Measurements from ENCODE around the gene TMEM39B.

DNA sequence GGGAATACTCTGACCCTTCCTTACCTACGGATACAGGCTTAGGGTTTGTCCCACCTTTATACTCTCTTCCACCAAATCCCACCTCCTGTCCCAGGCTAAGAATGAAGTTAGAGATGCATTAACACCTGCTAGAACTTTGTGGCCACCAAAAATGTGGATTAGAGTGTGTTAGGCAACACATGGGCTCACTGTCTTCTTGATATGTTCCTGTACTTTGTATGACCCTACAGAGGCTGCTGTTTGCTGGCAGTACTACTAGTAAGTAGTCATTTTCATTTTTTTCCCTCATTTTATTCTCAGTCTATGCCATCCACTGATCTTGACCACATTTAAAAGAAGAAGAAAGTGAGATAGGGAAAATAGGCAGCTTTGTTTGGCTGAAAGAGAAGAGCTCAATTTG is 21.0 kb upstream of the TMEM39B start:
- TF ChIP-seq CTCF (IDR thresholded peaks at IDR 0.05 in 8 of 11, conservative IDR thresholded peaks at IDR 0.05 in 3 of 11), result no peak
- TF ChIP-seq POLR2AphosphoS5 (IDR thresholded peaks at IDR 0.05), result no peak

Data from spleen (tissue), 7 donors.